GM18870 (cell line): ENCODE results near the gene CTDSPL.

Source experiments
- ATAC-seq: cut with Tn5 transposase; IDR thresholded peaks from one replicate; pipeline ENCODE4 v1.9.1; 2021; ENCODE audit warnings: moderate library complexity; ENCODE audit not compliant: unreplicated experiment

The CTDSPL gene

DNA sequence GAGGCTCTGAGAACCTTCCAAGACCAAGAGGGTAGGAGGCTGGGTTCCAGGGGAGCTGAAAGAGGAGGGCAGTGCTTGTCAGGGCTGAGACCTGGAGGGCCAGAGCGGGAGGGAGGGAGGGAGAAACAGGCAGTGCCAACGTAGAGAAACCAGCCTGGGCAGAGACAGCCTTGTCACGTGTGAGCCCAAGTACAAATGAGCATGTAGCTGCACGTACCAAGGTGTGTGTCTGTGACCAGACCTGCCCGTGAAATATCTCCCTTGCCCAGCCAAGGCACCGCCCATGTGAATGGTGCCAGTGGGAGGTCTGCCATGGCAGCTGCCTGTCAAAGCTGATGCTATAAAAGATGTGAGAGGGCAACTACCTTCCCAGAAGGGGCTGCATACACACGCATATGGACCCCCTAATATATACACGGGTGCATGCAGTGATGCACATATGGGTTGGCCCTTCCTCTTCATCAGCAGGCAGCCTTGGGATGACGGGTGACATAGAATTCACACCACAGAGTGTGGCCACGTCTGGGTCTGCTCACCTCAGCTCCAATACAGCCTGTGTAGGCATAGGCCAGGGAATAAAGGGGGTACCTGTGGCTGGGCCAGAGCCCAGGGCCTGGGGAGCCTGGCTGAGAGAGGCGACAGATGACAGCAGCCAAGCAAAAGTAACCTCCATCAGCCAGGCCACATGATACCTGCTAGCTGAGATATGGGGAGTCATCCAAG is 7.8 kb upstream of the CTDSPL start:
- no peak for ATAC-seq

GRCh38 chr3:37855363-37855970 is 6.2 kb upstream of the CTDSPL start:
- ATAC-seq: no peak

GRCh38 chr3:37856381-37856780 is 5.3 kb upstream of the CTDSPL start:
- ATAC-seq: no peak

DNA sequence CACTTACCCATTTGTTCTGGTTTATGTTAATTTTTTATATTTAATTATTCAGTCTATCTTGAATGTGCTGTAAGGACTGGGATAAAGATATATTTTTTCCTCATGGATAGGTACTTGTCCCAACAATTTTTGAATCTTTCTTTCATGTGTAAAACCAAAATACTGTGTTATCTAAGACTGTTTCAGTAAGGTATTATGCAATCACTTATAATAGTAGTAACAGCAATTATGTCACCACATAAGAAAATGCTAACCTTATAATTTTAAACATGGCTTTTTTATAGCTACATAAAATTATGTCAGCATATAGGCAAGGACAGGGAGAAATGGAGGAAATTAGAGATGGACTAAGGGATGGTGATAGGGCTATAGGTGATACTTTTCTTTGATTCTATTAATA is 2.9 kb upstream of the CTDSPL start:
- ATAC-seq: no peak

DNA sequence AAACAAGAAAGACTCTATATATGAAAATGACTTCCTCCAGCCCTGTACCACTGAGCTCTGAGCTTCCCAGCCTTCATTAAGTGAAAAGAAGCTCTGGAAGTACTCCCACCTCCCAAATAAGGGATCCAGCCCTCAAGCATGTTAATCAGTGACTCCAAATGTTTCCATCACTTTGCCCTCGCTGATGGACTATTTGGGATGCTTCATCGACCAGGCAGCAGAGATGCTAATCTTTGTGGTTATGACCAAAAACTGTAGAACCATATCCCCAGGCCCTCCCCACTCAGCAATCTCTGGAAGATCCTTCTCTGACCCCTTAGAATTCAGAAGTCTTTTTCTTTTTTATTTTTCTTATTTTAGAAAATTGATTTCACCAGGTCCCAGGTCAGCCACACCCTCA is 2.3 kb upstream of the CTDSPL start:
- no peak for ATAC-seq

DNA sequence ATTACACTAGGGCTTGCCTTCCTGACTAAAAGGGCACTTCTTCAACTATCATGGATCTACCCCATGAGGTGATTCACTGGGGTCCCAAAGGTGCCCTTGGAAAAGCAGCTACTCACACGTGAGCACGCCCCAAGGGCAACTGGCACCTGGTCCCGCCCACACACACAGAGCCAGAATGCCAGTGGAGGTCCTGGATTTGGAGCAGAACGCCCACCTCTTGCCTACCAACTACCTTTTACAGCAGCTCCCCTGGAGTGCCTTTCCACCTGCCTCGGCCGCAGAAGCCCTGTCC is 1.8 kb upstream of the CTDSPL start:
- ATAC-seq: no peak

GRCh38 chr3:37862219-37862902 is 681 bp downstream of the CTDSPL start:
- ATAC-seq: no peak

- no peak for ATAC-seq
Measured at GRCh38 chr3:37862903-37863815, 1.5 kb downstream of the CTDSPL start.

GRCh38 chr3:37863949-37864822 is 2.5 kb downstream of the CTDSPL start:
- ATAC-seq: no peak

DNA sequence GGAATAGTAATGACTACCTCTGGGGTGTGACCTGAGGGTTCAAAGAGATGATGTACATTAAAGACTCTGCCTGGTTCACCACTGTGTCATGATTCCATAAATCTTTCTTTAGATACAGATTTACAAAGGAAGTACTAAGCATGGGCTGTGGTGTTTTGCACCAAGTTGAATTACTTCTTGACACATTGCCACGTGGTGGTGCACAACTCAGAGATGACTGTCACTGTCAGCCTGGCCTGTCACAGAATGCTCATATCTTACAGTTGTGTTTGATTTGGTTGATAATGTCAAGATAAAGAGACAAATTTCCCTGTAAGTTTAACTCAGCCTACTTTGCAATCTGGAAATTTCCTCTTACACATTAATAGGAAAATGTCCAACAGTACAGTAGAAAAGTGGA is 3.2 kb downstream of the CTDSPL start:
- ATAC-seq: no peak

DNA sequence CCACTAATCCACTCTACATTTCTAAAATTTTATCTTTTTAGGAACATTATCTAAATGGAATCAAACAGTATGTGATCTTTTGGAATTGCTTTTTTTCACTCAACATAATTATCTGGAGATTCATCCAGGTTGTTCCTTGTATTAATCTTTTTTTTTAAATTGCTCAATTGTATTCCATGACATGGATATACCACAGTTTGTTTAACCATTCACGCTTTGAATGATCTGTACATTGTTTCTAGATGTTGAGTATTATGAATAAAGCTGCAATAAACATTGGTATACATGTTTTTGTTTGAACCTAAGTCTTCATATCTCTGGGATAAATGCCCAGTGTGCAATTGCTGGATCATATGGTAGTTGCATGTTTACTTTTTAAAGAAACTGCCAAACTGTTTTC is 5.5 kb downstream of the CTDSPL start:
- ATAC-seq: no peak

- ATAC-seq: no peak
Measured at GRCh38 chr3:37871858-37872257, 10.2 kb downstream of the CTDSPL start.

DNA sequence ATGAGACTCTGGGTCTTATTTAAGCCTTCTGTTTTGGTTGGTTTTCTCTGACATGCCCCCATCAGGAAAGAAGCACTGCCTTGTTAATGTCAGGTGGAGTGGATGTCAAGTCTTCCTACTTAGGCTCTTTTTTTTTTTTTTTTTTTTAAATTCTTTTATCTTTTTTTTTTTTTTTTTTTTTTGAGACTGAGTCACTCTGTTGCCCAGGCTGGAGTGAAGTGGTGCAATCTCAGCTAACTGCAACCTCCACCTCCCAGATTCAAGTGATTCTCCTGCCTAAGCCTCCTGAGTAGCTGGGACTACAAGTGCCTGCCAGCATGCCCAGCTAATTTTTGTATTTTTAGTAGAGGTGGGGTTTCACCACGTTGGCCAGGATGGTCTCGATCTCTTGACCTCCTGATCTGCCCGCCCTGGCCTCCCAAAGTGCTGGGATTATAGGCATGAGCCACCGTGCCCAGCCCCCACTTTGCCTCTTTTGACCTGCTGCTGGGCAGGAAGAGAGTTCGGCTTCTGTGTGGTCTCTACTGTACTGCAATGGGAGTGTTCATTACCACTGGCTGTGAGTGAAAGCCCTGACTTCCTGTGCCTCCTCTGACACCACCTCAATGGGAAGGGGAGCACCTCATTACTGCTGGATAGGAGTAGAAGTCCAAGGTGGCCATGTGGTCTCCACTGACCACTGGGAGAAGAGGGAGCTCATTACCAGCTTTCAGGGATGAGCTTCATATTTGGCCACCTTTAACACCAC is 10.9 kb downstream of the CTDSPL start:
- ATAC-seq: no peak

DNA sequence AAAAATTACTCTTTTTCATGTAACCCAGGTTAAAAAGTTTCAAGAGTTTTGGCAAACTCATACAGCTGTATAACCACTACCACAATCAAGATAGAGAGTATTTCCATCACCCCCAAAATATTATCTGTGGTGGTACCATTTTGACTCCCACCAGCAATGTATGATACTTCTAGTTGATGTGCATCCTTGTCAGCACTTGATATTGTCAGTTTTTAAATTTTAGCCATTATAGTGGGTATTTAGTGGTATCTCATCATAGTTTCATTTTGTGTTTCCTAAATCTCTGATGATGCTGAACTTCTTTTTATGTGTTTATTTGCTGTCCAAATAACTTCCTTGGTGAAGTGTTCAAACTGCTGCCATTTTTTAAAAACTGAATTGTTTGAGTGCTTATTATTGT is 14.6 kb downstream of the CTDSPL start:
- ATAC-seq: no peak

- no peak for ATAC-seq
Measured at GRCh38 chr3:37882711-37883110, 21.0 kb downstream of the CTDSPL start.

DNA sequence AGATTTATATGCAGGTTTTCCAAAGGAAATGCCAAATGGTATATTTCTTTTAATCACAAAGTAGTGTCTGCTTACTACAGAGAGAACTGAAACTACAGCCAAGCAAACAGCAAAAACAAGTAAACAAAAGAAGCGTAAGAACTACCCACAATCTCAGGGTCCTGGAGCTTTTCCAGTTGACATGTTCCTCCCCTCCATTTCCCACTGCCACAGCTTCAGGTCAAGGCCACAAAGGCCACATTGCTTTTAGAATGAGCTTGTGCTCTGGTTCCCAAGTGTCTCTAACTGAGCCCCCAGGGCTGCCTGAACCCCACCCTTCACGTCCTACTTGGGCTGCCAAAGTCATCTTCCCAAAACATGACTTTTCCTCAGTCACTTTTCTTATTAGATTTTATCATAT is 24.1 kb downstream of the CTDSPL start:
- ATAC-seq: no peak

- no peak for ATAC-seq
Measured at GRCh38 chr3:37886395-37886794, 24.7 kb downstream of the CTDSPL start.

GRCh38 chr3:37887062-37887461 is 25.4 kb downstream of the CTDSPL start:
- no peak for ATAC-seq

DNA sequence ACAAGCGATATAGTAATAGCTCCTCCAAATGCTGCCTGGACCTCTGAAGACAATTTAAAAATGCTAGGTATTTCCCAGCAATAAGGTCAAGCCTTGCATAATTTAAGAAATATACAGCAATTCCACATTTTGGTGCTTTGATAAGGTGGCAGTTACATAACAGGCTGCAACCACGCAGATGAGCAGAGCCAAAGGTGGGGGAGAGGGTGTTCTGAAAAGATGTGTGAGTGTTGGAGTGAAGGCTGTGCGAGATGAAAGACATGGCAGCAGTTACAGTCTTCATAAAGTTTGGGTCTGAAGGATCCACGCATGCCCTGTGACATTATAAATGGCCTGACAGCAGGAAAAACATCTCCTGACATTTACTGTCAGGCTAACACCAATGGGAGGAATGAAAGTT is 26.1 kb downstream of the CTDSPL start:
- no peak for ATAC-seq

GRCh38 chr3:37888421-37888820 is 26.7 kb downstream of the CTDSPL start:
- no peak for ATAC-seq
